HG02885 (cell line): Measurements from ENCODE around the gene GSX1.

Experiments used
- ATAC-seq: cut with Tn5 transposase; IDR thresholded peaks from one replicate; pipeline ENCODE4 v1.9.1; 2021; ENCODE audit warnings: mild to moderate bottlenecking; ENCODE audit not compliant: unreplicated experiment, poor library complexity

The GSX1 gene

GRCh38 chr13:27826379-27827353 lies 34.4 kb downstream of the GSX1 start:
- no peak for ATAC-seq

- no peak for ATAC-seq
Observed at GRCh38 chr13:27827646-27828045, 35.4 kb downstream of the GSX1 start.

GRCh38 chr13:27830010-27830409 lies 37.7 kb downstream of the GSX1 start:
- ATAC-seq = peak; percentile 78

GRCh38 chr13:27833206-27833605 lies 40.9 kb downstream of the GSX1 start:
- ATAC-seq = no peak

- ATAC-seq = no peak
Observed at GRCh38 chr13:27834095-27834494, 41.8 kb downstream of the GSX1 start.

GRCh38 chr13:27835799-27836198 lies 43.5 kb downstream of the GSX1 start:
- no peak for ATAC-seq

GRCh38 chr13:27839809-27840467 lies 47.7 kb downstream of the GSX1 start:
- no peak for ATAC-seq

- ATAC-seq = no peak
Observed at GRCh38 chr13:27842571-27842970, 50.3 kb downstream of the GSX1 start.
